NCI-H446 (cell line): ENCODE data around the gene INPP4A.

Experiments
- DNase-seq, 2 experiments: peaks; one replicate each; lab custom pipeline; 2025; lab: John Stamatoyannopoulos, UW

The INPP4A gene

GRCh38 chr2:98540536-98540935 lies 95.9 kb downstream of the INPP4A start:
- DNase-seq: no peak

GRCh38 chr2:98541489-98541888 lies 96.8 kb downstream of the INPP4A start:
- DNase-seq: no peak

- DNase-seq: no peak
Observed at GRCh38 chr2:98541906-98542305, 97.2 kb downstream of the INPP4A start.

- DNase-seq: no peak
Observed at GRCh38 chr2:98543214-98543613, 98.6 kb downstream of the INPP4A start.

- DNase-seq: no peak
Observed at GRCh38 chr2:98543842-98544241, 99.2 kb downstream of the INPP4A start.

GRCh38 chr2:98545591-98545990 lies 100.9 kb downstream of the INPP4A start:
- DNase-seq: no peak

- DNase-seq: no peak
Observed at GRCh38 chr2:98546186-98546585, 101.5 kb downstream of the INPP4A start.

- DNase-seq: no peak
Observed at GRCh38 chr2:98547092-98547790, 102.6 kb downstream of the INPP4A start.

- no peak for DNase-seq
Observed at GRCh38 chr2:98548920-98549818, 104.5 kb downstream of the INPP4A start.

- DNase-seq: no peak
Observed at GRCh38 chr2:98550165-98550564, 105.5 kb downstream of the INPP4A start.

- no peak for DNase-seq
Observed at GRCh38 chr2:98551316-98551715, 106.7 kb downstream of the INPP4A start.

GRCh38 chr2:98552499-98553179 lies 108.0 kb downstream of the INPP4A start:
- no peak for DNase-seq

- DNase-seq: no peak
Observed at GRCh38 chr2:98554116-98554861, 109.6 kb downstream of the INPP4A start.

GRCh38 chr2:98555696-98556095 lies 111.0 kb downstream of the INPP4A start:
- DNase-seq: no peak

GRCh38 chr2:98556344-98557033 lies 111.8 kb downstream of the INPP4A start:
- no peak for DNase-seq

GRCh38 chr2:98558852-98559530 lies 114.3 kb downstream of the INPP4A start:
- DNase-seq: no peak

- DNase-seq: no peak
Observed at GRCh38 chr2:98559581-98559980, 114.9 kb downstream of the INPP4A start.

- no peak for DNase-seq
Observed at GRCh38 chr2:98560256-98560771, 115.7 kb downstream of the INPP4A start.

- DNase-seq: no peak
Observed at GRCh38 chr2:98561018-98561417, 116.4 kb downstream of the INPP4A start.

GRCh38 chr2:98561902-98562695 lies 117.4 kb downstream of the INPP4A start:
- no peak for DNase-seq
